Left ventricle myocardium superior (tissue), 1 donor: ENCODE data around the gene DCXR. TPM values are rescaled to one million over a fixed set of nuclear protein-coding genes. Genes with fewer than 3 reads are reported as not detected.

Source experiments
- ATAC-seq: fragments of 200-7000 bp; cut with Tn5 transposase; one replicate; pipeline ENCODE4 v1.9.1; 2020; ENCODE audit warnings: mild to moderate bottlenecking, moderate library complexity
- DNase-seq: peaks from one replicate; pipeline ENCODE4 v3.0.0-alpha.2; 2020
- intact Hi-C: fragments of 100-400 bp; cut with micrococcal nuclease; formaldehyde crosslinking; loops from one replicate; pipeline ENCODE4 v1.11.0; 2022
- total RNA-seq: library from RNA; stranded (reverse); fragmentation: NEBNext Ultra II Directional; extraction: Animal tissue kit (Norgen Biotek cat#: 25700); gene quantifications from one replicate; pipeline ENCODE4 v1.2.1, GENCODE V29; 2021
- donor health status: DM: no; HTN: yes; CAD: no; lungs with severe emphysema.

Gene DCXR
- total RNA-seq, 1 donor from 2014 or later: 177 TPM

GRCh38 chr17:82058855-82059249 is 21.4 kb upstream of the DCXR start:
- peak; percentile 16 for DNase-seq

GRCh38 chr17:82058230-82058854 is 20.8 kb upstream of the DCXR start:
- ATAC-seq: no peak
- DNase-seq: peak; percentile 23
- intact Hi-C loops: no loop called here

More at GRCh38 chr17:82058855-82059249, 21.4 kb upstream of the DCXR start:
- intact Hi-C loops: no loop called here
- ATAC-seq: no peak

GRCh38 chr17:82056729-82057621 is 19.5 kb upstream of the DCXR start:
- peak; percentile 33 for DNase-seq
- intact Hi-C loops: no loop called here
- no peak for ATAC-seq

GRCh38 chr17:82055965-82056728 is 18.6 kb upstream of the DCXR start:
- peak; percentile 21 for DNase-seq
- ATAC-seq: no peak
- intact Hi-C loops: no loop called here

GRCh38 chr17:82055023-82055964 is 17.8 kb upstream of the DCXR start:
- intact Hi-C loops: no loop called here
- peak; percentile 21 for DNase-seq
- ATAC-seq: no peak

GRCh38 chr17:82054351-82055022 is 17.0 kb upstream of the DCXR start:
- ATAC-seq (no peak), DNase-seq (peak; percentile 29)
- intact Hi-C loops: no loop called here

- peak; percentile 25 for DNase-seq
- no peak for ATAC-seq
- intact Hi-C loops: no loop called here
These were observed 16.2 kb upstream of the DCXR start for GRCh38 chr17:82053556-82054263.

- intact Hi-C loops: no loop called here
- no peak for DNase-seq
- no peak for ATAC-seq
These were observed 15.6 kb upstream of the DCXR start for GRCh38 chr17:82053130-82053529.

GRCh38 chr17:82052638-82053059 is 15.2 kb upstream of the DCXR start:
- intact Hi-C loops: no loop called here
- no peak for ATAC-seq
- DNase-seq: no peak

- DNase-seq: peak; percentile 89
- intact Hi-C loops: no loop called here
- ATAC-seq: peak; percentile 76
These were observed 14.5 kb upstream of the DCXR start, which contains the start of the genes GPS1 and RFNG for GRCh38 chr17:82051776-82052637. GPS1 (plus strand) TSS chr17:82051898; CDS start chr17:82051932, 34 bp downstream. RFNG (minus strand) TSS chr17:82051811; CDS start chr17:82051766, 45 bp downstream.

GRCh38 chr17:82050761-82051641 is 13.5 kb upstream of the DCXR start:
- DNase-seq: peak; percentile 44
- ATAC-seq: peak; percentile 12
- intact Hi-C loops: no loop called here

GRCh38 chr17:82050152-82050760 is 12.8 kb upstream of the DCXR start:
- intact Hi-C loops: no loop called here
- peak; percentile 22 for DNase-seq

GRCh38 chr17:82049521-82049971 is 12.0 kb upstream of the DCXR start:
- DNase-seq (peak; percentile 20), ATAC-seq (no peak)
- intact Hi-C loops: no loop called here

More at GRCh38 chr17:82050152-82050760, 12.8 kb upstream of the DCXR start:
- no peak for ATAC-seq

- DNase-seq (no peak), ATAC-seq (no peak)
- intact Hi-C loops: no loop called here
These were observed 11.6 kb upstream of the DCXR start for GRCh38 chr17:82049106-82049505.

- ATAC-seq (no peak), DNase-seq (no peak)
- intact Hi-C loops: no loop called here
These were observed 11.1 kb upstream of the DCXR start for GRCh38 chr17:82048571-82048971.
